Right ventricle myocardium inferior (tissue), 1 donor: ENCODE results near the gene SCRN1. TPM values are rescaled to one million over a fixed set of nuclear protein-coding genes. Genes with fewer than 3 reads are reported as not detected.

ENCODE experiments used
- ATAC-seq: fragments of 200-7000 bp; cut with Tn5 transposase; one replicate; pipeline ENCODE4 v1.9.1; 2020; ENCODE audit warnings: mild to moderate bottlenecking, moderate library complexity
- DNase-seq: peaks from one replicate; pipeline ENCODE4 v3.0.0; 2021; ENCODE audit errors: missing footprints
- intact Hi-C: fragments of 100-400 bp; cut with DNase I; formaldehyde crosslinking; loops from one replicate; pipeline ENCODE4 v1.11.0; 2022
- total RNA-seq: library from RNA; stranded (reverse); fragmentation: NEBNext Ultra II Directional; extraction: Animal tissue kit (Norgen Biotek cat#: 25700); gene quantifications from one replicate; pipeline ENCODE4 v1.2.1, GENCODE V29; 2021
- donor health status: DM: no; HTN: yes; CAD: no; lungs with severe emphysema.

The SCRN1 gene
- total RNA-seq, 1 donor from 2014 or later = 15.0 TPM

DNA sequence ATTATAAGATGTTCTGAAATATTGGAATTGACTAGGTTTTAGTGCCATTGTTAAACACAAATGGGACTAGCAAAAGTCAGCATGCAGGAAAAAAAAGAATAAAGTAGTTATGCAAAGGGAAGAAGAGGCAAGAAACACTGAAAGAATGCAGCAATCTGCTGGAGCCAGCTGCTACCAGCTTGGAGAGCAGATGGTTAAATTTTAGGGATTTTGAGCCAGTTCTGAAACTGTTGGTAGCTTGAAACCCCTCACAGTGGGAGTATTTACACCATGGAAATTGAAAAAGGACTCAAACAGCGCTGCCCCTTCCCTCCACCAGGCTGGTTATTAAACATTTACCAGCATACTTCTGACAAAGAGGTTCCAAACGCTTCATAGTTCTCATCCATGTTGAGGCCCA lies 41.0 kb downstream of the SCRN1 start:
- ATAC-seq (no peak), DNase-seq (no peak)
- intact Hi-C loops = no loop called here

DNA sequence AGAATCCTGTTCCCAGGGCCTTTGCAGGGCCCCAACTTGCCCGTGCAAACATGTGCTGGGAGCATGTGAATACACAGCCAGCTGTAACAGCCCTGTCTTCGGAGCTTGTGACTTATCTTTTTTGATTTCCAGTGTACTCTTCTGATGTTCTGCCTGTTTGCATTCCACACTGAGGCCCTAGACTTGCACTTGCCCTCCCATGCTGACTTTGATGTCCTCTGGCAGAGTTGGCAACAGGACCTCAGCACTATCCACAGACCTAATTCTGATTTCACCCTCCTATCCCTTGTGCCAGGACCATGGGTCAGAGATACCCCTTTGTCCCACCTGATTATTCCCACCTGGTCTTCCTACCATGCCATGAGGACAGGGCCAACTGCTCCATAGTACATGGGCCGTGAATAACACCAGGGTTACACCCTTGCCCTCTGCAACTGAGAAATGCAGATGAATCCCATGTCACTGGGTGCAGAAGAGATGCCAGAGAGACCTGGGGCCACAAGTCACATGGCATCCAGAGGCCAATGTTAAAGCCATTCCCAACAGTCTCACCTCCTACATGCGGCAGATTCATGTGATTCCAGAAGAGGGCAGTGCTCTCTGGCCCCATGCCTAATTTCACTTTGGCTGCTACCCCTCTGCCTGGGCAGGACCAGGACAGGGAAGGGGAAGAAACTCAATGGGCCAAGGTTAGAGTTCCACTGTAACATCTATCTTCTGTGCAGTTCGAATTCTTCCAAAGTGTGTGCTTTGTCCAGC lies 43.0 kb downstream of the SCRN1 start:
- ATAC-seq (peak; percentile 62), DNase-seq (no peak)
- intact Hi-C loops = no loop called here

DNA sequence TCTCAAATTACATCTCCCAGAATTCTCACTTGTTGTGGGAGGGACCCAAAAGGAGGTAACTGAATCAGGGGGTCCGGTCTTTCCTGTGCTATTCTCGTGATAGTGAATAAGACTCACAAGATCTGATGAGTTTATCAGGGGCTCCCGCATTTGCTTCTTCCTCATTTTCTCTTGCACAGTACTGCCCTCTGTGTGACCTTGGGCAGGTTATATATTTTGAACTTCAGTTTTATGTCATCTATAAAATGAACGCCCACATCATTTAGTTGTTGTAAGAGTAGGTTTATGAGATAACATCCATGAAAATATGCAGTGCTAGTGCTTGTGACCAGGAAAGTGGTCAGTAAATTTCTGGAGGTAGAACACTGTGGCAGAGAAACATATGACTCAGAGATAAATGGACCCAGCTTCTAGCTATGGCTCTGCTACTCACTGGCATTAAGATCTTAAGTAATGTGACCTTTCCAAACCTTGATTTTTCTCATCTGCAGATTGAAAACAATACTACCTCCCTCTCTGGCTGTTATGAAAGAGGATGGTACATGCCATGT lies 44.3 kb downstream of the SCRN1 start:
- no peak for DNase-seq
- intact Hi-C loops = no loop called here
- ATAC-seq = no peak

DNA sequence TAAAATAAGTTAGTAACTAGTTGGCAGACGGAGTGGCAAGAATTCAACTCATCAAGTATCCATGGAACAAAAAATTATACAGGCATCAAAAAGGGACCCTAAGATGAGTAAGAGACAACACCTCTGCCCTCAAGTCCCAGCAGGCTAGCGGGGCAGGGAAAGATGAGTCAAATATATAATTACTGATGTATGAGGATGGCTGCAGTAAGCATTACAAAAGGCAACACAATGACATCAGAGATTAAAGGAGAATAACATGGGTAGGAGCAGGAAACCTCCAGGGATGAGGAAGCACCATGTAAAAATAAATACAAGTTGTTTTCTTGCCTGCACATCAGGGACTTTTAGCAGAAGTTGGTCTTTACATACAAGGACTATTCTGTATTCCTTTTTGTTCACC lies 49.4 kb downstream of the SCRN1 start:
- no peak for DNase-seq
- ATAC-seq = no peak
- intact Hi-C loops = no loop called here

DNA sequence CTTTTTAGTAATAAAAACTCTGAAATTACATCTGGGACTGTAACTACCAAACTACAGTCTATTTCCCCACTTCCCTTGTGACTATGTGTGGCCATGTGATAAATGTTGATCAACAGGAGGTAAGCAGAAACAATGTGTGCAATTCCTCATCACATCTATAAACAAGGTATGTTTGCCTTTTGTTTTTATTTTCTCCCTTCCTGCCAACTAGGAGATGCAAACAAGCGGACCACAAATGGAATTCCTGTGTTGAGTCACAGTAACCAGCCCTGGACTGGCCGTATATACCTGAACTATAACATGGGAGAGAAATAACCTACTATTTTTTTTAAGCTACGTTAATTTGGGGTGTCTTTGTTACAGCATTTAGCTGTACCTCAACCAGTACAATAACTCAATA lies 52.5 kb downstream of the SCRN1 start:
- ATAC-seq (no peak), DNase-seq (no peak)
- intact Hi-C loops = no loop called here

DNA sequence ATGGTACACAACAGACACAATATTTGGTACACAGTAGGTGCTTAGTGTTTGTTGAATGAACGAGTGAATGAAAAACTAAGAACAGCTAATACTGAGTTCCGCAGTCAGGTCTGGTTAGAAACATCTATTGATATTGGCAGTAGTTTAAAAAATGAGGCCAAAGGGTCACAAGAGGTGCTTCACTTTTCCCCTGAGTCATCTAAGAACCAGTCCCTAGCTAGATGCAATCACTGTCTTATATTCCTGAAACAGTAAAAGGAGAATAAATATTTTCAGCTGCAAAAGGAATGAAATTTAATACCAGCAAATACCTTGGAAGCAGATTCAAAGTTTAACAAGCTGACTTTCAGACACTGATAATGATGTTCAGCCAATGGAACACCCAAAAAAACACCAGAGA lies 54.5 kb downstream of the SCRN1 start:
- ATAC-seq = no peak
- intact Hi-C loops = no loop called here

DNA sequence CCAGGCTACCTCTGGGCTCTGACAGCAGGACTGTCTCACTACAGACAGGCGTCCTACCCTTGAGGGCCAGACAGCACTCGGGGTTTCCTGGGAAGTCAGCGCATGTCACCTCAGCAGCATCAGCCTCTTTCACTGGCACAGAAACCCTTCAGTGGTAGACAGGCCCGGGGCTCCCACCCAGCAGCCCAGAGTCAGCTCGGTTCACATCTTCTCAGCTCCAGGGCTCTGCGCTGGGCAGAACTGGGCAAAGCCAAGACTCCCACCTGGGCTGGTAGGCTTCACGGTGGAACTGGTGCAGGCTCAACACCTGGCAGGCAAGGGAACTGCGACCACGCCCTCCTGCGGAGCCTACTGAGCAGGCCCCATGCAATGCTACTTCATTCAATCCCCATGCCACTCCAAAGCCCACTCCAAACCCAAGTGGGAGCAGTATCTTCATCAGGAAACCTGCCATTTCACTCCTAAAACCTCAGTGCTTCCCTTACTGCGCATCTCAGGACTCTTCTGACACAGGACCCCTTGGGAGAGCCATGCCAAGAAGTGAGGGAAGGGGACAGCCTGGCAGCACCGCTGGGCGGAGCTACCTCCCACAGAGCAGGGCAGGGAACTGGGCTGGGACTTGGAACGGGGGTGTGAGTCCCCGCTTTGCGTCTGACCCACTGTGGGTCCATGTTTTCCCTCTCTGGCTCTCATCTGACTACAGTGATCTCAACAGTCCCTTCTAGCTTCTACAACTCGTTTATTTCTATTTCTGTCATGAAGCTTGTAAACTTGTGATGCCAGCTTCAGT lies 60.4 kb downstream of the SCRN1 start:
- ATAC-seq (peak; percentile 16), DNase-seq (no peak)
- intact Hi-C loops = no loop called here

More for the DNA sequence above, 54.5 kb downstream of the SCRN1 start:
- DNase-seq = no peak

DNA sequence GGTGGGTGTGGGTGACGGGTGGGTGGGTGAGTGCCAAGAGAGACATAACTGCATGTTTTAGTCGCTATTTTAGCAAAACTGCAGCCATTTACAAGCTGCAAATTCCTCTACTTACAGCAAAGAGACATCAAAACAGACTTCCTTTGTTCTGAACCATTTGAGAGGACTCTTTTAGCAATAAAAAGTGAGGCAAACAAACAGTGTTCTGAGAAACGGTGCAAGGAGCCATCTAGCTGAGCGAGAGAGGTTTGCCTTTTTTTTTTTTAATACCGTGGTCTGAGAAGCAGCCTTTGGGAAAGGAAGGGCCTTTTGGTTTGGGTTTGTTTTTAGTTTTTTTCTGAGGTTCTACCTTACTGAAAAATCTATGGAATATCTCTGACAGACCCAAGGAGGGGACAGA lies 62.9 kb downstream of the SCRN1 start:
- DNase-seq = no peak
- intact Hi-C loops = no loop called here
- no peak for ATAC-seq

DNA sequence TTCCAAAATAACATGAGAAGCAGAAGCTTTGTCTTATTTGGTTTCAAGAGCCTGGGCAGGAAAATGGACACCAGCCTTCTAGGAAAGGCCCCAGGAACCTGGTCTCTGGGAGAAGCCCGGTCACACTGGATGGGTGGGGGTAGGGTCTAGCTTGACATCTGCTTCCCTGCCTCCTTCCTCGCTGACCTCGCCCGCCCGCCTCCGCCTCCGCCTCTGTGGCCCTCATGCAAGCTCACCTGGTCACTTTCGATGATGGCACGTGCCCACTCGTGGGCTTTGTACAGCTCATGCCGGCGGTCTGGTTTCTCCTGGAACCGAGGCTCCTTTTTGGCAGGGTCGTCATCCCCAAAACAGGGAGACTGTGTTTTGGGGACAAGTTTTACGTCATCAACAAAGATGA lies 63.4 kb downstream of the SCRN1 start:
- ATAC-seq (no peak), DNase-seq (no peak)
- intact Hi-C loops = no loop called here

DNA sequence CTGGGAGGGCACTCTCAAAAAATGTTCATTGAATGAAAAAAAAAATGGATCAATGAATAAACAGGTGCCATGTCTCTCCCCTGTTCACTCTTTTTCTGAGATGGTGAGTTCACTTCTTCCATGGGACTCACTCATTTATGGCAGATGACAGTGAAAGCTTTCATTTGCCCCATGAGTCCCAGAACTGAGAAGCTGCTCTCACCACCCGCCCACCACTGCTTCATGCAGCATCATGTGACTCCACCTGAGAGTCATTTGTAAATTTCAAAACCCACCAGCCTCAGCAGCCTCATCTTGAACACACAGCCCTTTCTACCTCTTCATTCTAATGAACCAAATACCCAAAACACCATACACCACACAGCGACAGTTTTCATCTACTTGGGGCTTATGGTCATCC lies 64.9 kb downstream of the SCRN1 start:
- DNase-seq (no peak), ATAC-seq (no peak)
- intact Hi-C loops = loop anchor here (5.0 kb wide), 2 partner anchors 117 to 287 kb away; partner anchors contain the start of gene WIPF3

DNA sequence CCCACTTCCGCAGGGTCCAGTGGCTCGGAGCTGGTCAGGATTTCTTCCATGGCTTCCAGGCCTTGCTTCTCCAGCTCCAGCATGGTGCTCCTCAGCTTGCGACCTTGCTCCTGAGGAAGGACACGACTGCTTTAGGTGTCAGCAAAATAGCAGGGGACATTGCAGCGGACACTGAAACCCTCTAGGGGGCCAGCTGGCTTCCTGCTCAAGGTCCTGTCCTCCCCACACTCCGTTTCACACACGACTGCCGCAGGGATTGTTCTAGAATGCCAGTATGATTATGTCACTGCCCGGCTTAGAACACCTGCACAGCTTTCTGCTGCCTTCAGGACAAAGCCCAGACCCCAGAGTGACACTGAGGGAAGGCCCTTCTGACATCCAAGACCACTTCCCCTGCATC lies 65.6 kb downstream of the SCRN1 start:
- DNase-seq (no peak), ATAC-seq (no peak)
- intact Hi-C loops = loop anchor here (5.0 kb wide), 2 partner anchors 117 to 287 kb away; partner anchors contain the start of gene WIPF3

DNA sequence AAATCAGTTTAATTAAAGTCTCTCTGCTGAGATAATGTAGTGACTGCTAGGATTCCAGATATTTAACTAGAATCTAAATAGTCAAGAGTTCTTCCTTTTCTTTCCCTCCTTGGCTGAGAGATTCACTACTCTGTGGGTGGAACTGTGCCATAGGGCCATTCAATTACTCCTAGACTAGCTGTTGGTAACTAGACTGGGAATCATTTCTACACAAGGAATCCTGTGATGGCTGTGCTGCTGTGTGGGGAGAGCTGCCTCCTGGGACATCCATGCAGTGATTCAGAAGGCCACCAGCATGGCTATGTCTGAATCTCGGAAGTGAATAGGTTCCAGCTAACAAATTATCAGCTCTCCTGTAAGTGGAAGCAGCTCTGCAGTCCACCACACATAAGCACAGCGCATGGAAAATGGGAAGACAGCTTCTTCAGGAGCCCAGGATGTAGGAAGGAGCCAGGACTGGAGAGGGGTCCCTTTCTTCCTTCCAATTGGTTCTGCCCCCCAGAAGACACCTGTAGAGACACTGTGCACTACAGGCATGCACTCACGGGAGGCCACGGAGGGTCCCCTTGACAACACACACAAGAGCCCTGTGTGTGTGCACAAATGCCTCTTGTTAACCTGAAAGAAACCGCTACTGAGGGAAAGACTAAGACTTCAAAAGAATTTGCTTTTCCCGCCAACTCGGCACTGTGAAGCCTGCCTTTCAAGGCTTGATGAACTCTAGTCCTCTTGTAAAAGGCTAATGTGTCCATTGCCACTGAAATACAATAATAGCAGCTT lies 66.5 kb downstream of the SCRN1 start:
- ATAC-seq (no peak), DNase-seq (no peak)
- intact Hi-C loops = loop anchor here (5.0 kb wide), 2 partner anchors 116 to 286 kb away; partner anchors contain the start of gene WIPF3

DNA sequence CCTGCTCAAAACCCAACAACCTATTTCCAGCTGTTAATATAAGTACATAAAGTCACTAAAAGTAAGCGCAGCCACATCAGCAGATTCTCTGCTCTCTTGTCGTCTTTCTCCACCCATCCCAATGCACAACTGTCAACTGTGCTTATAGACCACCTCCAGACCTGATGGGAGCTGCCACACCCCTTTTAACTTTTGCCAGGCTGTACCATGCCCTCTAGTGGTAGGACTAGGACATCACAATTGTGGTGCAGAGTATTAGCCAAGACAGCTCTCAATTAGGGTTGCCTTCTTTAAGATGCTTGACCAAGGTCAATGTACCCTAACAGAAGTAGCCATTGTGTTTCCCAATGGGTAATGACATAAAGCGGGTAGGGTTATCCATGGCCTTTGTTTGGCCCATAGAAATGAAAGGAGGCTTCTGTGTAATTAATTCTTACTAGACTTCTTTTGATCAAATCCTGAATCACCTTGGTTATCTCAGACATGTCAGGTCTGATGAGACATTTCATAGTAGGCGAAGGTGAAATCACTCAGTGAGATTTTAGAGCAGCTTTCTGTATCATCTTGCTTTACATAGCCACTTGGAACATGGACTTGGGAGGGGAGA lies 68.1 kb downstream of the SCRN1 start:
- intact Hi-C loops = loop anchor here (1.0 to 5.0 kb wide), 3 partner anchors 114 to 284 kb away; partner anchors contain the start of gene WIPF3
- peak; percentile 87 for ATAC-seq
- no peak for DNase-seq

DNA sequence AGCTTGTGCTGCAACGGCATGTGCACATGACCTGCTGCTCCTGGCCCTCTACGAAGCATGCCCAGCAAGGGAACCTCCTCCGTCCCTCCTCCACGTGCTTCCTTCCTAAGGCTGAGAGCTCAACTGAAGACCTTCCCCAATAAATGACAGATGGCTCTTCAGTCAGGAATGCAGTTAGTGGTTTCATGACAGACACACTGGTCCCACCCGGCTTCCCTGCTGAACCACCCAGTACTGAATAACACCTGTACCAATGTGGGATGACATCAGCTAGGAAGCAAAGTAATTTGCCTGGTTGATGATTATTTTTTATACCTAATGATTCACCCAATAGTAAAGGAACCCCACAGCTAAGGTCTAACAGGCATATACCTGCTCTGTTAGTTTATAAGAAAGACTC lies 69.1 kb downstream of the SCRN1 start:
- ATAC-seq (no peak), DNase-seq (no peak)
- intact Hi-C loops = loop anchor here (5.0 kb wide), 2 partner anchors 113 to 283 kb away; partner anchors contain the start of gene WIPF3

DNA sequence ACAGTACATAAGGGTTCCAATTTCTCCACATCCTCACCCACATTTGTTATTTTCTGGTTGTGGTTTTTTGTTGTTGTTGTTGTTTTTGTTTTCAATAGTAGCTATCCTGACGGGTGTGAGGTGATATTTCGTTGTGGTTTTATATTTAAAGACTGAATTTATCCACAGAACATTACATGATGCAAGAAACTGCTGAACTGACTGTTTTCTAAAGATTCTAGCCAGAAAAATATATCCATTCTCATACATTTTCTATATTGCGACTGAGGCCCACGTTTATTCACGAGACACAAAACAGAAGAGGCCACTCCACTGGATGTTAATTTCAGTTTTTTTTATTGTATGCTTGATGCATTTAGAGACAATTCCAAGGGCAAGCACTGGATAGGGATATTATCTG lies 69.8 kb downstream of the SCRN1 start:
- DNase-seq (no peak), ATAC-seq (no peak)
- intact Hi-C loops = loop anchor here (5.0 kb wide), 2 partner anchors 112 to 282 kb away; partner anchors contain the start of gene WIPF3

DNA sequence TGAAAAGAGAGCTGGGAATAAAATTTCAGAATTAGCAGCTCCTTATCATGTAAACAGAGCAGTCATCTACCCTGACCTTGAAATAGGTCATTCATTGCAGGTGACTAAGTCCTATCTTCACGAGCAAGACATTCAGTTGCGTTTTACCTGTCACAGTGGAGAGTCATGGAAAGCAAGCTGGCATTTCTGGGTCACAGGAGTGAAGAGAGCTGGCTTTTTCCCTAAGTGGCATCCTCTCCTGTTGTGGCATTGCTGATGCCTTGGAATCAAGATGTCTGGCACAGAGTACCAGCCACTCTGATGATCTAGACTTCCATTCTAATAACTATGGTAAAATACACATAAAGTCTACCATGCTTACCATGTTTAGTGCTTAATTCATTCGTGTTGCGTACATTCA lies 70.8 kb downstream of the SCRN1 start:
- ATAC-seq (no peak), DNase-seq (no peak)
- intact Hi-C loops = no loop called here

DNA sequence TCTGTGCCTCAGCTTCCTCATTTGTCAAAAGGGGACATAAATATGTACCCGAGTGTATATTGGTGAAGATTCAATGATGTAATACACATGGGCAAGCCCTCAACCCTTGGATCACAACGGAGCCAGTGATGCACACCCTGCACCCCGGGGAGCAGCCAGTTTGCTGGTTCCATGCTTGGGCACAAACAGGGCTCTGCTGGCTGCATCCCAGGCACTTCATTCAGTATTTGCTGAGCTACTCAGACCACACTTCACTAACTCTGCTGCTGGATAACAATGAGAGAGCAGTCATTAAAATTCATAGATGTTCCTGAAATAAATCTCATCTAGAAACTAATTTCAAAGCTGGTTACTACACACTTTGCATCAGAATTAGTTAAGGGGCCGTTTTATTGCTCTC lies 72.0 kb downstream of the SCRN1 start:
- intact Hi-C loops = no loop called here
- ATAC-seq = no peak

DNA sequence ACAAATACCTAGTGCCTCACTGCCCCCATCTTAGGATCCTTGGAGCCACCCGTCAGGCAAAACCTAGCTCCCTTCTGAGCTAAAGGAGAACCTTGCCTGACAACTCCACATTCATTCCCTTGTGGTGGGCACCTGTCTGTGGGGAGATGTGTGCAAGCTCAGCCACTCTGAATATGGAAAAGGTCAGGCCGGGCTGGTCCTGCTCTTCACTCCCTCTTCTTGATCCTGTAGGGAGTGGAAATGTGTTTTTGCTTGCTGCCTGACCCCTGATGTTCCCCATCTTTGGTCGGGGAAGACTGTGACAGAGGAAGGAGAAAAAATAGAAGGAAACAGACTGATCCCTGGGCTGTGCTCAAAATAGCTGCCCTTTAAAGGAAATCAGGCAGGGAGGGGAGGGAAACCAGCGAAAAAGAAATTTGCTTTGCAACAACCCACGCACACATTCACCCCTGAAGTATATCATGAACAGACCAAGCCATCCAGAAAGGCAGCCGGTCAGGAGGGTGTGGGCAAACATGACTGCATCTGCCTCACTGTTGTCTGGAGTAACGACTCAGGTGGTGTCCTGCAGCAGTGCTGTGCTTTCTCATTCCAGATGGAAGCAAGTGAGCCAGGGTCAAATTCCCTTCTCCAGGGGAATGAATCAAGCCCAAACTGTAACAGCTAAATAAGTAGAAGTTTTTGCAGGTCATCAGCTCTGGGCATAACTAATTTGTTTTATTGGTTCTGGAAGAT lies 74.0 kb downstream of the SCRN1 start:
- no peak for ATAC-seq
- no peak for DNase-seq
- intact Hi-C loops = no loop called here

More for the DNA sequence above, 72.0 kb downstream of the SCRN1 start:
- DNase-seq = no peak
